ENCODE results near the gene CITED2.

- no peak for TF ChIP-seq CTCF (IDR thresholded peaks at IDR 0.05)
- TF ChIP-seq ZNF232 (CRISPR knock-in tag; IDR thresholded peaks at IDR 0.05): no peak
- no peak for TF ChIP-seq PRRX2 (CRISPR knock-in tag; IDR thresholded peaks at IDR 0.05)
These were observed 50.7 kb downstream of the CITED2 start for GRCh38 chr6:139323511-139324300.

All from WTC11 (cell line).